SJSA1 (cell line): ENCODE data around the gene PRIMPOL. TPM values are rescaled to one million over a fixed set of nuclear protein-coding genes. Genes with fewer than 3 reads are reported as not detected.
"Not testable (repeated sequence)": the region's sequence is repeated elsewhere in the genome, so short reads cannot be mapped to it uniquely, and the experiment has no call there.

Experiments used
- DNase-seq, 2 experiments: peaks; one replicate each; pipeline ENCODE4 v3.0.0-alpha.2; 2015 to 2020; ENCODE audit warnings: low spot score in 2 of 2, low read depth in 1 of 2
- H3K27ac ChIP-seq: fragments of 250-450 bp; sonication (Bioruptor Pico); 2 replicates; pipeline ENCODE4 v1.5.1; 2020; ENCODE audit warnings: mild to moderate bottlenecking, moderate library complexity
- H3K27me3 ChIP-seq: fragments of 250-450 bp; sonication (Bioruptor Pico); replicated peaks from 2 replicates; pipeline ENCODE4 v1.5.1; 2020; ENCODE audit warnings: mild to moderate bottlenecking, moderate library complexity
- H3K36me3 ChIP-seq: fragments of 250-450 bp; sonication (Bioruptor Pico); 2 replicates; pipeline ENCODE4 v1.5.1; 2020; ENCODE audit warnings: mild to moderate bottlenecking
- H3K4me1 ChIP-seq: fragments of 250-450 bp; sonication (Bioruptor Pico); replicated peaks from 2 replicates; pipeline ENCODE4 v1.6.1; 2021; ENCODE audit warnings: mild to moderate bottlenecking
- H3K4me3 ChIP-seq: fragments of 250-450 bp; sonication (Bioruptor Pico); 2 replicates; pipeline ENCODE4 v1.5.1; 2020; ENCODE audit warnings: mild to moderate bottlenecking
- H3K9me3 ChIP-seq: fragments of 250-450 bp; sonication (Bioruptor Pico); replicated peaks from 2 replicates; pipeline ENCODE4 v1.5.1; 2020; ENCODE audit warnings: mild to moderate bottlenecking
- total RNA-seq: library from RNA; depleted of rRNA; stranded (reverse); fragments of >200 nt; shearing (Covaris generic); gene quantifications from 2 replicates; pipeline ENCODE4 v1.2.3, GENCODE V29; 2014

The PRIMPOL gene
- total RNA-seq, 1 experiment from 2014 or later: 27.4 TPM

DNA sequence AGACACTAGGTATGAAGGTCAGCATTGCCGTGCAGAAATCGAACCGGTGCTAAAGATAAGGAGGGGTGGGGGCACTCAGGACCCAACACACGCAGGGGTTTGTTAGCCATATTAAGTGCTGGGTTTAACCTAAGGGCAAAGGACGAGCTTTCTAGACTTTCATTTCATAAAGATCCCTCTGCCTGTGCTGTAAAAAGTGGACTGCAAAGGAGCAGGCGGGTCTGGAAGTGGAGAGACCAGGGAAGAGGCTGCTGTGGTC, 1.6 kb upstream of the PRIMPOL start:
- Histone ChIP-seq H3K4me3 (peak overlapping the region; percentile 83), H3K27me3 (no peaks in the 10 kb centered on the region), H3K36me3 (peaks cover 41% of the 10 kb centered on the region), H3K9me3 (0 out of 2 replicates have a peak, but pooled peaks cover 4% of the 10 kb centered on the region), H3K4me1 (peaks cover 27% of the 10 kb centered on the region), H3K27ac (no peak overlapping the region)
- no peak for DNase-seq

DNA sequence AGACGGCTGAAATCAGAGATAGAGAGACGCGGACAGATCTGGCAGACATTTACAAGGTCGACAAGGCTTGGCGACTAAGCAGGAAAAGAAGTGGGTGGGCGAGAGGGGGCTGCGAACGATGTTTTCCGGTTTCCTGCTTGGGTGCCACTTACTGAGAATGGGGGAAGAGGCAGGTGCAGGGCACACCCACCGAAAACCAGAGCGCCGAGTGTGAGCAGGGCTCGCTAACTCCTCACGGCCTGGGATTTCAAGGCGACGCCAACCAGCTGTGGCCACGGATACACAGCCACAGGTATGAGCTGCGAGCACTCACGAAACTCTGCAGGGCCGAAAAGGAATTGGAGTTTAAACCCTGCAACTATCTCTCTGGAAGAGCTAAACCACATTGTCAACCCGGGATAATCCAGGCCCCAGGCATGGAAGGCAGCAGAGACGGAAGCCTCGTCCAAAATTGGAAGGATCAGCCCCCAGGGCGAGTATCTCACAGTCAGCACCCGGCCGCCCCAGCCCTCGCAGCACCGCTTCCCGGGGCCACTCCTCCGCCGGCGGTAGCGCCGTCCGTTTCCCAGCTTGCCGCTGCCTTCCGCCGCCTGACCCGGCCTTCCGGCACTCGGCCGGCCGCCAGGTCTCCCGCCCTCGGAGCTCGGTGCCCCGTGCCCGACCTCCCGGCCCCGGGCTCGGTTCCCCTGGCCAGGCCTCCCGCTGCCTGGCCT, 1.1 kb upstream of the PRIMPOL start:
- Histone ChIP-seq H3K27me3 (no peaks in the 10 kb centered on the region), H3K4me1 (peaks cover 32% of the 10 kb centered on the region)
- DNase-seq: peak; percentile 54 to 57

DNA sequence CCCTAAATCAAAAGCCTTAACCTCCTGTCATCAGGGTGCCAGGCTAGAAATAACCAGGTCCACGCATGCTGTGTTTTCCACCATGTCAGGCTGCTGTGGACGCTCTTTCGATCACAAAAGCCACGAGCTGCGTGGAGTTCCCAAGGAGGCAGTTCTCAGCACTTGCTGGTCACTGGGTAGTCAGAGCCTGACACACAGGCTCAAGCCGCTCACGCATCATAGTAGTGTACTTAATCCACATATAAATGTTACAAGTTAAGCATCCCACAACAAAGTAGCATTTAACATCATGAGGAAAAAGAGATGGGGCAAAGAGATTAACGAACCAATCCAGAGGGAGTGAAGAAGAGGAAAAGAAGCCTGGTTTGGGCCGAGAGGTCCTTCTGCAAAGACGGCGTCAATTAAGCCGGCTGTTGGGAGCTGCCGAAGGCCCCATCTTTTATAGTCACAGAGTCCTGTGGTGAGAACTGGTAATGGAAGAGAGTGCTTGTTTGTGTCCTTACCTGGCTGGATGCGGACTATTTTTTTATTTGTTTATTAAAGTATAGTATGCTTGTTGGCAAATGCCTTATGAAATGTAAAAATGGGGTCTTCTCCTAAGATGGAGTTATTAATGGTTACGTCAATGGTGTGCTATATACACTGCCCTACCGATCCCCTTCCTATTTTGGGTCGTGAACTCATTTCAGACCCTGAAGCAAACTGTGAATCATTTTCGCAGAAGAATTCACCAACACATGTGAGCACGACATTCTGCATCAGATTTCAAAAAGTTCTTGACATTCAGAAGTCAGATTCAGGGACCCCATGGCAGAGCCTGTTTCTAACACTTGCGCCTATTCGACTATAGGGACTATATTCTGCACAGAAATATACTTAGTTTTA, 675 bp downstream of the PRIMPOL start:
- Histone ChIP-seq H3K27ac (peak overlapping the region; percentile 99), H3K4me1 (peaks cover 37% of the 10 kb centered on the region), H3K27me3 (no peaks in the 10 kb centered on the region), H3K4me3 (peak overlapping the region; percentile 83), H3K36me3 (peaks cover 32% of the 10 kb centered on the region), H3K9me3 (0 out of 2 replicates have a peak, but pooled peaks cover 4% of the 10 kb centered on the region)
- peak in 1 of 2 experiments; percentile 47 for DNase-seq

More for the DNA sequence above, 1.1 kb upstream of the PRIMPOL start:
- peaks cover 41% of the 10 kb centered on the region for H3K36me3 ChIP-seq
- H3K27ac ChIP-seq: peak overlapping the region; percentile 82
- H3K4me3 ChIP-seq: peak overlapping the region; percentile 83
- 0 out of 2 replicates have a peak, but pooled peaks cover 4% of the 10 kb centered on the region for H3K9me3 ChIP-seq

DNA sequence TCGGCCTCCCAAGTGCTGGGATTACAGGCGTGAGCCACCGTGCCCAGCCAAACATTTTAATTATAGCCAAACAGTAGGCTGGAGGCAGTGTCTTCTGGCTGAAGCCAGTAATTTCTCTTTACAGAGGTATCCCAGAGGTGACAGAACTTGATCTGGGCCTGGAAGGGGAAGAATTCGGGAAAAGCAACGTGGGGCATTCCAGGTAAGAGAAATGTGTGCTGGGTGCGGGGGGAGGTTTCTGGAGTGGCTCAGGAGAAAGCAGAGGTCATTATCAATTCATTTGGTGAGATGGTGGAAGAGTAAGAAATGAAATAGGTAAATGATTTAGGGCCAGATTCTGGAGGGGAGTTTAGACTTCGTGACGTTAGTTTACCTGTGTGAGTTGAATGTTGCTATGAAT, 2.4 kb downstream of the PRIMPOL start:
- Histone ChIP-seq H3K27ac (no peak overlapping the region), H3K4me3 (no peak overlapping the region), H3K4me1 (peaks cover 37% of the 10 kb centered on the region), H3K27me3 (no peaks in the 10 kb centered on the region), H3K36me3 (peaks cover 17% of the 10 kb centered on the region), H3K9me3 (0 out of 2 replicates have a peak, but pooled peaks cover 4% of the 10 kb centered on the region)
- no peak for DNase-seq

DNA sequence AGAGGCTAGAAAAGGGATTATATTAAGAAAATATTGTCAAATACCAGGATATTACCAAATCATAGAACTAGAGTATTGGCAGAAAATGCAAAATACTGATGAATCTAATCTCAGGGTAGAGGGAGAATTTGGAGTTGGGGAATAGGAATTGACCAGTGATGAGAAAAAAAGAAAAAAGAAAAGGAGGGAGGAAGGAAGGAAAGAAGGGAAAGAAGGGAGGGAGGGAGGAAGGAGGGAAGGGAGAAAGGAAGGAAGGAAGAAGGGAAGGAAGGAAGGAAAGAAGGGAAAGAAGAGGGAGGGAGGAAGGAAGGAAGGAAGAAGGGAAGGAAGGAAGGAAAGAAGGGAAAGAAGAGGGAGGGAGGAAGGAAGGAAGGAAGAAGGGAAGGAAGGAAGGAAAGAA, 3.1 kb downstream of the PRIMPOL start:
- H3K4me3 ChIP-seq, DNase-seq, H3K9me3 ChIP-seq, H3K27ac ChIP-seq, H3K27me3 ChIP-seq: not testable (repeated sequence)
- peaks cover 31% of the 10 kb centered on the region for H3K4me1 ChIP-seq
- peaks cover 19% of the 10 kb centered on the region for H3K36me3 ChIP-seq

DNA sequence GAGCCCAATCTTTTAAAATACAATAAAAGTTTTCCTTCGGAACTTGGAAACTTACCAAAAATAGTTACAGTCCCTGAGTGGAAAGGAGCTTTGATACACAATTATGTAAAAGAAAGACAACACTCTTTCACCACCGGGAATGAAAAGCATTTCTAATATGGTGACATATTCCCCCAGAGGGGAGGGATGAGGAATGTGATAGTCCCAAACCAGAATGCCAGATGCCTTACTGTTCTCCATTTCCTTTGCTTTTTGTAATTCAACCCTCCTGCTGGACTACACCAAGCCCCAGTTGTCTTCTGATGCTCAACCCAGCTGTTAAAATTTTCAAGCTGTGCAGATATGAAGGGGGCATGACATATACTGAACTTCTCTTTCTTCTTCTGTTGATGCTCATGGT, 4.1 kb downstream of the PRIMPOL start:
- Histone ChIP-seq H3K4me1 (peaks cover 22% of the 10 kb centered on the region), H3K27ac (no peak overlapping the region), H3K9me3 (0 out of 2 replicates have a peak, but pooled peaks cover 4% of the 10 kb centered on the region), H3K36me3 (peaks cover 14% of the 10 kb centered on the region), H3K4me3 (no peak overlapping the region), H3K27me3 (no peaks in the 10 kb centered on the region)
- DNase-seq: peak in 1 of 2 experiments; percentile 43

DNA sequence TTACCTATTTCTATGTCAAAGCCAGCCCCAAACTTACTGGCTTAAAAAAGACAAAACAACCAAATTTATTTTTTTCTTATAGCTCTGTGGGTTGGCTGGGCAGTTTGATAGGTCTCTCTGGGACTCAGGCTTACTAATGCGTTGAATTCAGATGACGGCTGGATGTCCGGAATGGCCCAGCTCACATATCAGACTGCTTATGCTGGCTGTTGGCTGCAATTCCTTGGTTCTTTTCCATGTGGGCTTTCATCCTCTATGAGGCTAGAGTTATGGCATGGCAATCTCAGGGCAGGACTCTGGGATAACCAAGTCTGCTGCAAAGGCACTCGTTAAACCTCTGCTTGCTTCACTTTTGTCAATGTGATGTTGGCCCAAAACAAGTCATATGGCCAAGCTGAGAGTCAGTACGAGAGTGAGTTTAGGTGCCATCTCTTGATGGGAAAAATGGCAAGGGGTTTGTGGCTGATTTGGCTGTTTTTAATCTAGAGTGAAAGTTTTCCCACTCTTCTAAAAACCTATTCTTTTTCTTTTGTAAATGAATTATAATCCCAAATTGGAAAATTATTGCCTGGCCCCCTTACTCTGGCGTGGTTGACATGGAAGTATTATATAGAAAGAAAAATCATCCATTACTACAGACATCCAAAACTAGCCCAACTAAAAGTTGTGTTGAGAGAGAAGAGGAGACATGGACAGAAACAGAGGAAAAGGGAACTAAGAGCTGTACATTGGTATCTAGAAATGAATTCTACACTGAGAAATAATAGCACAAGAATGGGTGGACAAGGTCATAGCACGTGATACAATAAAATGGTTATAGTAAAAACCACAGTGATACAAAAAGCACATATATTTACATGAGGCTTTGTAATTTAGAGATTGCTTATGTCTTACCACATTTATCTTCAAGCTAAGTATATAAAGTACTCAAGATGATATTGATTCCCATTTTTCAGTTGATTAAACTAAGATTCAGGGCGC, 6.6 kb downstream of the PRIMPOL start:
- H3K27ac ChIP-seq: no peak overlapping the region
- peaks cover 13% of the 10 kb centered on the region for H3K36me3 ChIP-seq
- peaks cover 10% of the 10 kb centered on the region for H3K4me1 ChIP-seq
- no peaks in the 10 kb centered on the region for H3K27me3 ChIP-seq
- DNase-seq: no peak
- H3K9me3 ChIP-seq: no peaks in the 10 kb centered on the region
- no peak overlapping the region for H3K4me3 ChIP-seq

- H3K4me3 ChIP-seq: no peak overlapping the region
- no peaks in the 10 kb centered on the region for H3K27me3 ChIP-seq
- H3K9me3 ChIP-seq: no peaks in the 10 kb centered on the region
- H3K4me1 ChIP-seq: peaks cover 10% of the 10 kb centered on the region
- no peak overlapping the region for H3K27ac ChIP-seq
- H3K36me3 ChIP-seq: peaks cover 19% of the 10 kb centered on the region
- DNase-seq: no peak
Measured at GRCh38 chr4:184657144-184657543, 7.6 kb downstream of the PRIMPOL start.

- Histone ChIP-seq H3K4me1 (peaks cover 10% of the 10 kb centered on the region), H3K36me3 (peaks cover 19% of the 10 kb centered on the region)
- not testable (repeated sequence) for H3K4me3 ChIP-seq, H3K27me3 ChIP-seq, H3K9me3 ChIP-seq, DNase-seq, H3K27ac ChIP-seq
Measured at GRCh38 chr4:184657820-184658219, 8.3 kb downstream of the PRIMPOL start.

DNA sequence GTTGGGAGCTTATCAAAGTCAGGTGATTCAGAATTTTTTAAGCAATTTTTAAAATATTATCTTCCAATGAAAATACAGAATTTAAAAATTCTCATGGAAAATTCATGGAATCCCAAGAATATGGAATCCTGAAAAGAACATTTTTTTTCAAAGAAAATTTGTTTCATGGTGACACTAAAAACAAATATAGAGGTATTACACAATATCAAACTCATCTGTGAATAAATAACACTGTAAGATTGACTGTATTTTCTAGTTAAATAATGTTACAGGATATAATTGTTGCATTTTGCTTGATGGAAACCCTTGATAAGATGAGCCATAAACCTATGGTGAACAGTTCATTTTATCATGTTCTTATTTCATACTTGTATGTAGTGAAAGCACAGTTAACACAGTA, 11.4 kb downstream of the PRIMPOL start:
- H3K4me3 ChIP-seq: no peak overlapping the region
- H3K9me3 ChIP-seq: no peaks in the 10 kb centered on the region

DNA sequence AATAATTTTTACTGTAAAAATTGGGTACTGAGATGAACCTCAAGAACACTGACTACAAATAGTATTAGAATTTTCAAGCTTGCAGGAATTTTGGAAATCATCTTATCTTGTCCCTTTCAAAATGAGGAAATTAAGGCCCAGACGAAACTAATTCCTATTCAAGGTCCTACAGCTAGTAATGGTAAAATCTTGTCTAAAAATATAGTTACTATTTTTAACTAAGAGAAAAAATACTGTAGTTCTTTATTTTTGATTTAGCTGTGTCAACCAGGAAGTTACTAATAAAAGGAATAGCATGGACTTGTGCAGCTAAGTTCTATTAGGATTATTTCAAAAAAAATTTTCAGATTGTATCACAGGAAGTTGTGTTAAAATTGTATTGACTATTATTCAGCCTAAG, 12.7 kb downstream of the PRIMPOL start:
- H3K4me1 ChIP-seq: no peaks in the 10 kb centered on the region
- DNase-seq: no peak
- H3K27me3 ChIP-seq: no peaks in the 10 kb centered on the region
- no peak overlapping the region for H3K4me3 ChIP-seq
- no peak overlapping the region for H3K27ac ChIP-seq
- H3K9me3 ChIP-seq: no peaks in the 10 kb centered on the region
- peaks cover 33% of the 10 kb centered on the region for H3K36me3 ChIP-seq

More for the DNA sequence above, 11.4 kb downstream of the PRIMPOL start:
- no peaks in the 10 kb centered on the region for H3K27me3 ChIP-seq
- peaks cover 27% of the 10 kb centered on the region for H3K36me3 ChIP-seq
- no peak overlapping the region for H3K27ac ChIP-seq
- no peak for DNase-seq
- no peaks in the 10 kb centered on the region for H3K4me1 ChIP-seq

- Histone ChIP-seq H3K9me3 (no peaks in the 10 kb centered on the region), H3K27me3 (no peaks in the 10 kb centered on the region), H3K4me3 (no peak overlapping the region), H3K4me1 (no peaks in the 10 kb centered on the region), H3K36me3 (peaks cover 42% of the 10 kb centered on the region), H3K27ac (no peak overlapping the region)
- DNase-seq: no peak
Measured at GRCh38 chr4:184664445-184665210, 15.1 kb downstream of the PRIMPOL start.

- Histone ChIP-seq H3K4me1 (no peaks in the 10 kb centered on the region), H3K4me3 (no peak overlapping the region), H3K36me3 (peaks cover 37% of the 10 kb centered on the region), H3K9me3 (no peaks in the 10 kb centered on the region), H3K27ac (no peak overlapping the region), H3K27me3 (no peaks in the 10 kb centered on the region)
- DNase-seq: no peak
Measured at GRCh38 chr4:184666670-184667069, 17.1 kb downstream of the PRIMPOL start.
